IMR-90 (cell line): ENCODE measurements around the gene SLC6A3. TPM values are rescaled to one million over a fixed set of nuclear protein-coding genes. Genes with fewer than 3 reads are reported as not detected.

Experiments used
- ATAC-seq: fragments of 200-7000 bp; cut with Tn5 transposase; 2 replicates; pipeline ENCODE4 v1.9.1; 2020; ENCODE audit warnings: low read depth, mild to moderate bottlenecking, moderate library complexity
- BruUV-seq: library from RNA; stranded (reverse); fragments of 400-500 nt; replicated peaks from 2 replicates; lab custom pipeline; 2021; lab: Mats Ljungman, UMichigan
- CTCF ChIA-PET: fragments of 300-600 bp; formaldehyde crosslinking; extraction: SDS; loops from one replicate; lab custom pipeline; 2021; ENCODE audit warnings: antibody characterized with exemption; lab: Yijun Ruan, JAX
- POLR2A ChIA-PET: fragments of 300-600 bp; sonication (Branson Sonifier 250); formaldehyde crosslinking; loops from one replicate; lab custom pipeline; 2022; ENCODE audit warnings: antibody characterized with exemption; ENCODE audit not compliant: unreplicated experiment; lab: Charles Lee
- DNase-seq: peaks from one replicate; pipeline ENCODE4 v3.0.0; 2013
- H2AFZ ChIP-seq: replicated peaks from 2 replicates; pipeline ENCODE3; 2013; ENCODE audit warnings: low read length, mild to moderate bottlenecking; ENCODE audit not compliant: poor library complexity
- H2AK5ac ChIP-seq: 2 replicates; pipeline ENCODE4 v1.6.1; 2013; ENCODE audit warnings: low read depth, low read length, inconsistent platforms
- H2AK9ac ChIP-seq: replicated peaks from 2 replicates; pipeline ENCODE3; 2013; ENCODE audit warnings: mild to moderate bottlenecking, low read depth, low read length, moderate library complexity; ENCODE audit not compliant: poor library complexity
- H2BK120ac ChIP-seq: 2 replicates; pipeline ENCODE4 v1.6.1; 2013; ENCODE audit warnings: low read depth, low read length, inconsistent platforms
- H2BK15ac ChIP-seq: 3 replicates; pipeline ENCODE4 v1.6.1; 2013; ENCODE audit warnings: low read depth, low read length, inconsistent platforms
- H2BK20ac ChIP-seq: 2 replicates; pipeline ENCODE4 v1.6.1; 2013; ENCODE audit warnings: low read depth, mild to moderate bottlenecking, inconsistent platforms, low read length, moderate library complexity
- H2BK5ac ChIP-seq: 2 replicates; pipeline ENCODE4 v1.6.1; 2013; ENCODE audit warnings: mild to moderate bottlenecking, low read depth, low read length, inconsistent platforms; ENCODE audit not compliant: poor library complexity, severe bottlenecking
- H3K14ac ChIP-seq: replicated peaks from 2 replicates; pipeline ENCODE4 v1.6.1; 2013; ENCODE audit warnings: low read depth, low read length, inconsistent platforms
- H3K18ac ChIP-seq: 2 replicates; pipeline ENCODE4 v1.6.1; 2013; ENCODE audit warnings: low read depth, low read length, control low read depth
- H3K23ac ChIP-seq: 2 replicates; pipeline ENCODE4 v1.6.1; 2013; ENCODE audit warnings: low read depth, low read length, inconsistent platforms
- H3K27ac ChIP-seq: 2 replicates; pipeline ENCODE4 v1.5.1; 2013; ENCODE audit warnings: mild to moderate bottlenecking, control low read depth, low read length; ENCODE audit not compliant: insufficient read depth
- H3K27me3 ChIP-seq: 2 replicates; pipeline ENCODE4 v1.6.1; 2013; ENCODE audit warnings: low read length; ENCODE audit not compliant: control insufficient read depth, insufficient read depth
- H3K36me3 ChIP-seq: 2 replicates; pipeline ENCODE4 v1.6.1; 2013; ENCODE audit warnings: low read length, mixed read lengths; ENCODE audit not compliant: control insufficient read depth, insufficient read depth
- H3K4ac ChIP-seq: 2 replicates; pipeline ENCODE4 v1.6.1; 2013; ENCODE audit warnings: low read depth, low read length, inconsistent platforms
- H3K4me1 ChIP-seq: 2 replicates; pipeline ENCODE4 v1.6.1; 2013; ENCODE audit warnings: low read length, mixed read lengths; ENCODE audit not compliant: control insufficient read depth, insufficient read depth
- H3K4me2 ChIP-seq: 2 replicates; pipeline ENCODE4 v1.6.1; 2013; ENCODE audit warnings: low read depth, mild to moderate bottlenecking, control low read depth, low read length, moderate library complexity
- H3K4me3 ChIP-seq: 2 replicates; pipeline ENCODE4 v1.5.1; 2013; ENCODE audit warnings: low read depth, mild to moderate bottlenecking, control low read depth, low read length, moderate library complexity; ENCODE audit not compliant: insufficient read depth
- H3K56ac ChIP-seq: 2 replicates; pipeline ENCODE4 v1.6.1; 2013; ENCODE audit warnings: low read length, inconsistent platforms; ENCODE audit not compliant: insufficient read depth; ENCODE audit errors: extremely low read depth
- H3K79me1 ChIP-seq, 2 experiments: 2 replicates each; pipeline ENCODE4 v1.6.1; 2013; ENCODE audit warnings: low read length in 2 of 2, inconsistent platforms in 1 of 2, low read depth in 1 of 2
- H3K9ac ChIP-seq: 2 replicates; pipeline ENCODE4 v1.6.1; 2013; ENCODE audit warnings: low read depth, low read length, control low read depth
- H3K9me1 ChIP-seq: 2 replicates; pipeline ENCODE4 v1.6.1; 2013; ENCODE audit warnings: low read length, inconsistent platforms; ENCODE audit not compliant: insufficient read depth
- H3K9me3 ChIP-seq: 2 replicates; pipeline ENCODE4 v1.6.1; 2013; ENCODE audit warnings: low read length; ENCODE audit not compliant: control insufficient read depth, insufficient read depth
- H4K20me1 ChIP-seq: 2 replicates; pipeline ENCODE4 v1.6.1; 2013; ENCODE audit warnings: low read length, inconsistent platforms; ENCODE audit not compliant: insufficient read depth
- H4K5ac ChIP-seq: 2 replicates; pipeline ENCODE4 v1.6.1; 2013; ENCODE audit warnings: mild to moderate bottlenecking, low read depth, low read length, control low read depth
- H4K8ac ChIP-seq, 2 experiments: 2 replicates each; pipeline ENCODE4 v1.6.1; 2013; ENCODE audit warnings: low read depth in 2 of 2, low read length in 2 of 2, control low read depth in 1 of 2, inconsistent platforms in 1 of 2
- H4K91ac ChIP-seq: 2 replicates; pipeline ENCODE4 v1.6.1; 2013; ENCODE audit warnings: low read depth, low read length, inconsistent platforms; ENCODE audit not compliant: insufficient read depth
- CEBPB ChIP-seq: IDR thresholded peaks from 2 replicates; pipeline ENCODE4 v1.6.1; 2012; ENCODE audit warnings: low read depth, low read length, improper control_type of control experiment
- CTCF ChIP-seq: conservative IDR thresholded peaks from 2 replicates; pipeline ENCODE4 v1.5.1; 2012; ENCODE audit warnings: mild to moderate bottlenecking, low read depth, low read length, improper control_type of control experiment
- FOS ChIP-seq: fragments of 150-350 bp; IDR thresholded peaks from 2 replicates; pipeline ENCODE4 v1.6.1; 2016; ENCODE audit warnings: low read depth, low read length
- MAZ ChIP-seq: IDR thresholded peaks from 2 replicates; pipeline ENCODE4 v1.6.1; 2012; ENCODE audit warnings: low read depth, mild to moderate bottlenecking, low read length, improper control_type of control experiment, moderate library complexity, borderline replicate concordance
- MXI1 ChIP-seq: IDR thresholded peaks from 2 replicates; pipeline ENCODE4 v1.6.1; 2012; ENCODE audit warnings: low read depth, mild to moderate bottlenecking, low read length, moderate library complexity, borderline replicate concordance
- NFE2L2 ChIP-seq: fragments of 150-350 bp; IDR thresholded peaks from 2 replicates; pipeline ENCODE4 v1.6.1; 2016; ENCODE audit warnings: low read depth, mild to moderate bottlenecking, low read length
- RCOR1 ChIP-seq: IDR thresholded peaks from 2 replicates; pipeline ENCODE4 v1.6.1; 2012; ENCODE audit warnings: mild to moderate bottlenecking, low read length, improper control_type of control experiment; ENCODE audit not compliant: insufficient replicate concordance
- RFX5 ChIP-seq: IDR thresholded peaks from 2 replicates; pipeline ENCODE4 v1.8.0; 2012; ENCODE audit warnings: low read depth, mild to moderate bottlenecking, low read length, moderate library complexity
- whole genome bisulfite sequencing, 2 experiments: methylation state at CpG; one replicate each; pipeline versions ENCODE4 v1.1.5 to v1.1.7; 2013; ENCODE audit warnings: missing lambda C conversion rate in 2 of 2; ENCODE audit not compliant: insufficient read length in 1 of 2; ENCODE audit errors: extremely low coverage in 2 of 2; 5-methylcytosine and 5-hydroxymethylcytosine counted together
- dilution Hi-C: fragments of 300-500 bp; cut with HindIII; formaldehyde crosslinking; loops from one replicate; pipeline ENCODE4 v1.14.3; 2018; ENCODE audit warnings: low sequenced_read_pairs; ENCODE audit not compliant: unreplicated experiment
- in situ Hi-C: fragments of 300-500 bp; cut with MboI; formaldehyde crosslinking; loops from 3 replicates; pipeline ENCODE4 v1.14.3; 2019; ENCODE audit warnings: low sequenced_read_pairs, inconsistent platforms, mixed read lengths
- intact Hi-C: fragments of 100-400 bp; cut with micrococcal nuclease; formaldehyde crosslinking; loops from 2 replicates; pipeline ENCODE4 v1.10.0; 2022
- polyA plus RNA-seq, 3 experiments: library from polyadenylated mRNA; depleted of rRNA; stranded (reverse); fragments of >200 nt; gene quantifications; 2 replicates each; pipeline ENCODE4 v1.2.3, GENCODE V29; 2012; ENCODE audit warnings: low replicate concordance in 1 of 3
- total RNA-seq: library from RNA; depleted of rRNA; stranded (reverse); fragments of >200 nt; gene quantifications from 2 replicates; pipeline ENCODE4 v1.2.3, GENCODE V29; 2012
- TF ChIP-seq, protein P1 (sequence below): fragments of 150-350 bp; IDR thresholded peaks from 2 replicates; pipeline ENCODE4 v1.6.1; 2016; ENCODE audit warnings: low read depth, mild to moderate bottlenecking, low read length, moderate library complexity, borderline replicate concordance

Gene SLC6A3
- total and polyA plus RNA-seq, 2 of the 4 experiments (the other 2 are of a cell fraction), result not detected

DNA sequence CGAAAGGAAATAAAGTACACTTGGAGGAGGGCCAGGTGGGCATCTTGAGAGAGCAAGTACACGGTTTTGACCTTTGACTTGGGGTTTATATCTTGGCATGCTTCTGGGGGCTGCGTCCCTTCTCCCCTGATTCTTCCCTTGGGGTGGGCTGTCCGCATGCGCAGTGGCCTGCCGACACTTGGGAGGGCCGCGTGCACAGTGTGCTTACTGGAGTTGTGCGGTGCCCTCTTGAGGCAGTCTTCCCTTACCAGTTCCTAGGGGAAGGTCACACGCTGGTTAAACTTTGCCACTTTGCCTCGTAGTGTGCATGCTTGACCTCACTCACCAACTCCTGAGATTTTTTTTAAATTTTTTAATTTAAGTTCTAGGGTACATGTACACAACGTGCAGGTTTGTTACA is 96.0 kb downstream of the SLC6A3 start:
- in situ Hi-C loops (no loop called here), intact Hi-C loops (no loop called here), dilution Hi-C loops (no loop called here)
- H2AK9ac ChIP-seq, result no peak overlapping the region
- H2AFZ ChIP-seq, result no peak overlapping the region
- H4K5ac ChIP-seq, result no peak overlapping the region
- H4K20me1 ChIP-seq, result no peaks in the 10 kb centered on the region
- no peak overlapping the region for H2BK20ac ChIP-seq
- POLR2A ChIA-PET, result no interaction called here
- no peak for DNase-seq
- H3K14ac ChIP-seq, result no peak overlapping the region
- H3K18ac ChIP-seq, result no peak overlapping the region
- no peak overlapping the region for H3K4ac ChIP-seq
- no peak overlapping the region for H2BK15ac ChIP-seq
- H3K4me3 ChIP-seq, result no peak overlapping the region
- no peak overlapping the region for H3K4me2 ChIP-seq
- H4K91ac ChIP-seq, result no peak overlapping the region
- no peak overlapping the region for H3K27ac ChIP-seq
- no peaks in the 10 kb centered on the region for H3K9me3 ChIP-seq
- no peak overlapping the region for H2BK120ac ChIP-seq
- ATAC-seq, result no peak
- H4K8ac ChIP-seq, result no peak overlapping the region
- H3K9ac ChIP-seq, result no peak overlapping the region
- H2AK5ac ChIP-seq, result no peak overlapping the region
- H3K9me1 ChIP-seq, result no peaks in the 10 kb centered on the region
- H3K79me1 ChIP-seq, result peaks cover 0 to 15% of the 10 kb centered on the region in 2 experiments; a peak in 2 of 4 replicates
- H3K23ac ChIP-seq, result no peak overlapping the region
- H3K27me3 ChIP-seq, result peaks cover 5% of the 10 kb centered on the region; the same call in 1 of the 2 replicates
- H3K4me1 ChIP-seq, result peaks cover 2% of the 10 kb centered on the region; the same call in 1 of the 2 replicates
- BruUV-seq, result no TSS peak
- no CpG with 5 or more reads among the region's 12 CpGs for WGBS, 2 experiments
- H3K36me3 ChIP-seq, result no peaks in the 10 kb centered on the region
- H2BK5ac ChIP-seq, result no peak overlapping the region
- TF ChIP-seq RFX5 (no peak), CEBPB (no peak), CTCF (no peak), FOS (no peak), RCOR1 (no peak), MXI1 (no peak), MAZ (no peak), NFE2L2 (no peak)
- TF ChIP-seq, protein P1, sequence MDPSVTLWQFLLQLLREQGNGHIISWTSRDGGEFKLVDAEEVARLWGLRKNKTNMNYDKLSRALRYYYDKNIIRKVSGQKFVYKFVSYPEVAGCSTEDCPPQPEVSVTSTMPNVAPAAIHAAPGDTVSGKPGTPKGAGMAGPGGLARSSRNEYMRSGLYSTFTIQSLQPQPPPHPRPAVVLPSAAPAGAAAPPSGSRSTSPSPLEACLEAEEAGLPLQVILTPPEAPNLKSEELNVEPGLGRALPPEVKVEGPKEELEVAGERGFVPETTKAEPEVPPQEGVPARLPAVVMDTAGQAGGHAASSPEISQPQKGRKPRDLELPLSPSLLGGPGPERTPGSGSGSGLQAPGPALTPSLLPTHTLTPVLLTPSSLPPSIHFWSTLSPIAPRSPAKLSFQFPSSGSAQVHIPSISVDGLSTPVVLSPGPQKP, result no peak
- H3K56ac ChIP-seq, result no peak overlapping the region
- CTCF ChIA-PET, result no interaction called here
